Measurements from ENCODE around the gene KAT8. TPM values are rescaled to one million over a fixed set of nuclear protein-coding genes. Genes with fewer than 3 reads are reported as not detected.
A peak's percentile ranks its signal among the peaks of the same experiment; 100 is the strongest.

The KAT8 gene
- total and polyA plus RNA-seq, 8 donors: 38.8 to 114 (median 54.0) TPM

GRCh38 chr16:31108794-31109558, 8.5 kb upstream of the KAT8 start:
- Histone ChIP-seq H3K27me3 (no peaks in the 10 kb centered on the region), H3K9me3 (no peaks in the 10 kb centered on the region), H3K4me1 (peaks cover 35 to 60% (median 46%) of the 10 kb centered on the region in 4 donors), H3K36me3 (peaks cover 35 to 41% (median 38%) of the 10 kb centered on the region in 4 donors), H3K4me3 (peak overlapping the region; percentile 70 to 99 (median 94)), H3K27ac (peak overlapping the region; percentile 88 to 96 (median 95))
- intact Hi-C loops (cut with DNase I; ENCODE audit: low total_unique reads): no loop called here
- no peak for DNase-seq
- 36 to 71% (median 41%) methylated on average over 30 to 57 of the region's 57 CpGs for WGBS, 5 donors
- TF ChIP-seq POLR2AphosphoS5 (IDR thresholded peaks at IDR 0.05) (no peak), POLR2A (IDR thresholded peaks at IDR 0.05) (no peak), EP300 (IDR thresholded peaks at IDR 0.05) (no peak), CTCF (IDR thresholded peaks at IDR 0.05) (no peak)

GRCh38 chr16:31109622-31110021, 7.8 kb upstream of the KAT8 start:
- Histone ChIP-seq H3K27me3 (no peaks in the 10 kb centered on the region), H3K4me1 (peaks cover 40 to 66% (median 53%) of the 10 kb centered on the region in 4 donors), H3K4me3 (peak overlapping the region in 2 of 4 donors; percentile 70 to 88), H3K27ac (peak overlapping the region in 3 of 5 donors; percentile 88 to 95 (median 94)), H3K36me3 (peaks cover 35 to 41% (median 38%) of the 10 kb centered on the region in 4 donors), H3K9me3 (no peaks in the 10 kb centered on the region)
- intact Hi-C loops (cut with DNase I; ENCODE audit: low total_unique reads): no loop called here
- no peak for DNase-seq
- 84 to 92% (median 88%) methylated on average over 12 of the region's 12 CpGs for WGBS, 5 donors
- TF ChIP-seq POLR2A (IDR thresholded peaks at IDR 0.05) (no peak), CTCF (IDR thresholded peaks at IDR 0.05) (no peak), POLR2AphosphoS5 (IDR thresholded peaks at IDR 0.05) (no peak), EP300 (IDR thresholded peaks at IDR 0.05) (no peak)

GRCh38 chr16:31110106-31111034, 7.1 kb upstream of the KAT8 start:
- TF ChIP-seq POLR2AphosphoS5 (IDR thresholded peaks at IDR 0.05) (no peak), CTCF (IDR thresholded peaks at IDR 0.05) (no peak), POLR2A (IDR thresholded peaks at IDR 0.05) (no peak), EP300 (IDR thresholded peaks at IDR 0.05) (no peak)
- H3K27ac ChIP-seq: peak overlapping the region in 1 of 5 donors; percentile 1
- H3K9me3 ChIP-seq: no peaks in the 10 kb centered on the region
- peaks cover 41 to 68% (median 55%) of the 10 kb centered on the region in 4 donors for H3K4me1 ChIP-seq
- H3K4me3 ChIP-seq: peak overlapping the region in 1 of 4 donors; percentile 3
- H3K36me3 ChIP-seq: peaks cover 35 to 41% (median 38%) of the 10 kb centered on the region in 4 donors
- 82 to 89% (median 85%) methylated on average over 23 to 26 of the region's 26 CpGs for WGBS, 5 donors
- intact Hi-C loops (cut with DNase I; ENCODE audit: low total_unique reads): no loop called here
- no peaks in the 10 kb centered on the region for H3K27me3 ChIP-seq
- peak in 1 of 2 donors; percentile 6 for DNase-seq

GRCh38 chr16:31111881-31112466, 5.5 kb upstream of the KAT8 start:
- no peak overlapping the region for H3K4me3 ChIP-seq
- WGBS, 5 donors: 89 to 92% (median 92%) methylated on average over 18 to 23 of the region's 23 CpGs
- TF ChIP-seq POLR2A (IDR thresholded peaks at IDR 0.05) (no peak), EP300 (IDR thresholded peaks at IDR 0.05) (no peak), CTCF (IDR thresholded peaks at IDR 0.05) (no peak), POLR2AphosphoS5 (IDR thresholded peaks at IDR 0.05) (no peak)
- H3K4me1 ChIP-seq: peaks cover 41 to 67% (median 55%) of the 10 kb centered on the region in 4 donors
- no peaks in the 10 kb centered on the region for H3K9me3 ChIP-seq
- intact Hi-C loops (cut with DNase I; ENCODE audit: low total_unique reads): no loop called here
- H3K27ac ChIP-seq: peak overlapping the region; percentile 55 to 83 (median 74)
- peaks cover 35 to 41% (median 38%) of the 10 kb centered on the region in 4 donors for H3K36me3 ChIP-seq
- no peaks in the 10 kb centered on the region for H3K27me3 ChIP-seq
- no peak for DNase-seq

Data from stomach (tissue), 9 donors.